WTC11 (cell line): ENCODE measurements around the gene CEACAM16.

Experiments used
- CBFB ChIP-seq: sonication (generic); formaldehyde crosslinking; IDR thresholded peaks from 2 replicates; pipeline ENCODE4 v1.8.1; 2022; ENCODE audit warnings: mild to moderate bottlenecking, low read depth, missing genetic modification reagents
- HMGXB4 ChIP-seq: sonication (generic); formaldehyde crosslinking; IDR thresholded peaks from 2 replicates; pipeline ENCODE4 v1.8.1; 2023; ENCODE audit warnings: mild to moderate bottlenecking, moderate library complexity, missing genetic modification reagents
- TF ChIP-seq, protein P1 (sequence below): fragments of 200-600 bp; IDR thresholded peaks from 2 replicates; pipeline ENCODE4 v1.8.0; 2022; ENCODE audit warnings: antibody characterized with exemption

DNA sequence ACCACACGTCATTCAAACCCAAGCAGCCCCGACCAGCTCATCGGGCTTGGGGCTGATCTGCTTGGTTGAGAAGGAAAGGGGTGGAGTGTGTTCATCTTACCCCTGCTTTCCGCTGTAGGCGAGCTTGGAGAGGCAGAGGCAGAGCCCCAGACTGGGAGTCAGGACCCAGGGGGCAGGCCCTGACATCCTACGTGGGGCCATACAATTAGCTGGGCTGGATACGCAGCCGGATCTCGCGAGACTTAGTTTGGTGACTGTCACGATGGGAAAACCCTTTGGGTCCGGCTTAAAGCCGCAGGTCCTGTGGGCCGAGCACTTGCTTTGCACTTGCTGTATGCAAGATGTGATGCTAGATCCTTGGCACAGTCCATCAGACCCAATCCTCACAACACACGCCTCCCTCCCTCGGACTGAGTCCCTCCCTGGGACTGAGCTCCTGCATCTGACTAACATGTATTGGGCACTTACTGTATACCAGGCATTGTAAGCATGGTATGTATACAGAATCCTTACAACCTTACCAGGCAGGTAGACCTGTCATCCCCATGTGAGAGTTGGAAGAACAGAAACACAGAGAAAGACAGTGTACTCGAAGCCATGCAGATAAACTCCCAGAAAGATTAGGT, 3.7 kb downstream of the CEACAM16 start:
- TF ChIP-seq, protein P1, sequence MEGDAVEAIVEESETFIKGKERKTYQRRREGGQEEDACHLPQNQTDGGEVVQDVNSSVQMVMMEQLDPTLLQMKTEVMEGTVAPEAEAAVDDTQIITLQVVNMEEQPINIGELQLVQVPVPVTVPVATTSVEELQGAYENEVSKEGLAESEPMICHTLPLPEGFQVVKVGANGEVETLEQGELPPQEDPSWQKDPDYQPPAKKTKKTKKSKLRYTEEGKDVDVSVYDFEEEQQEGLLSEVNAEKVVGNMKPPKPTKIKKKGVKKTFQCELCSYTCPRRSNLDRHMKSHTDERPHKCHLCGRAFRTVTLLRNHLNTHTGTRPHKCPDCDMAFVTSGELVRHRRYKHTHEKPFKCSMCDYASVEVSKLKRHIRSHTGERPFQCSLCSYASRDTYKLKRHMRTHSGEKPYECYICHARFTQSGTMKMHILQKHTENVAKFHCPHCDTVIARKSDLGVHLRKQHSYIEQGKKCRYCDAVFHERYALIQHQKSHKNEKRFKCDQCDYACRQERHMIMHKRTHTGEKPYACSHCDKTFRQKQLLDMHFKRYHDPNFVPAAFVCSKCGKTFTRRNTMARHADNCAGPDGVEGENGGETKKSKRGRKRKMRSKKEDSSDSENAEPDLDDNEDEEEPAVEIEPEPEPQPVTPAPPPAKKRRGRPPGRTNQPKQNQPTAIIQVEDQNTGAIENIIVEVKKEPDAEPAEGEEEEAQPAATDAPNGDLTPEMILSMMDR, result no peak
- TF ChIP-seq HMGXB4 (CRISPR knock-in tag) (no peak), CBFB (CRISPR knock-in tag) (no peak)
